SK-N-SH (cell line): Measurements from ENCODE around the gene ANKRD39.

Source experiments
- SIN3A ChIP-seq: IDR thresholded peaks from 2 replicates; pipeline ENCODE4 v1.6.1; 2012; ENCODE audit warnings: low read depth, mild to moderate bottlenecking, low read length, moderate library complexity, borderline replicate concordance
- TF ChIP-seq, protein P1 (sequence below): fragments of 200-600 bp; sonication (generic); IDR thresholded peaks from 2 replicates; pipeline ENCODE4 v1.6.1; 2017; ENCODE audit warnings: antibody characterized with exemption, mild to moderate bottlenecking, moderate library complexity
- TF ChIP-seq, protein P2 (sequence below): IDR thresholded peaks from 2 replicates; pipeline ENCODE4 v1.4.0; 2012; ENCODE audit warnings: low read depth

DNA sequence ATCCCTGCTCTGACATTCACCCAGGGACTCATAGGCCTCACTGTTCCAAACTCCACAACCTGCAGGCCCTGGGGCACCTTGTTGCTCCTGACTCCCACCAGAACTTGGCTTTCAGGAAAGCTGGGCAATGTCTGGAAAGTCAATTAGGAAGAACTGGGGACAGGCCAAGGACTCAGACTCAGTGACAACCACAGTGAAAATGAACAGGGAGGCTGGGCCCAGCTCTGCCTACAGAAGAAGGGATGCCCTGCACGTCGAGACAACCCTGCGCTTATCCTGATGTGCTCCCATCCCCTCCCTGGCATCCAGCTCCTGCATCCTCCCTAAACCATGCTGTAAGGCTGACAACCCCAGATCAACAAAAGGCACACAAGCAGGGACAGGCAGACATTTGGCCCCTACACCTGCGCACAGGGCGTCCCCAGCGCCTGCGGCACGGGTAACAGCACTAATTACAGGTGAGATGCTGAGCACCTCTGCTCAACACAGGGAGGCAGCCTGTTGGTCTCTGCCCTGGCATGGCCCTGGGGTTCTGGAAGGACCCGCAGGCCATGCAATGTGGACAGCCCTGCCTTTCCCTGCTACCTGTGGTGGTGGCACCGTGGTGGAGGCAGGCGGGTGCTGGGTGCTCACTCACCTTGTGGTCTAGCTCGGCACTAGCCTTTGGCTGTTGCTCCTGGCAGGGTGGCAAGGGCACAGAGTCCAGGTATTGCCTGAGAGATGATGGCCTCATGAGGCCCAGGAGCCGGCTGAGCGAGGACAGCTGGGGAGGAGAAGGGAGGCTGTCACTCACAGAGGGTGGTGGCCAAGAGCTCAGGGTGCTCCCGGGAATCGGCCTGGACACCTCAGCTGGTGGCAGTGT is 35.7 kb upstream of the ANKRD39 start:
- TF ChIP-seq, protein P1, sequence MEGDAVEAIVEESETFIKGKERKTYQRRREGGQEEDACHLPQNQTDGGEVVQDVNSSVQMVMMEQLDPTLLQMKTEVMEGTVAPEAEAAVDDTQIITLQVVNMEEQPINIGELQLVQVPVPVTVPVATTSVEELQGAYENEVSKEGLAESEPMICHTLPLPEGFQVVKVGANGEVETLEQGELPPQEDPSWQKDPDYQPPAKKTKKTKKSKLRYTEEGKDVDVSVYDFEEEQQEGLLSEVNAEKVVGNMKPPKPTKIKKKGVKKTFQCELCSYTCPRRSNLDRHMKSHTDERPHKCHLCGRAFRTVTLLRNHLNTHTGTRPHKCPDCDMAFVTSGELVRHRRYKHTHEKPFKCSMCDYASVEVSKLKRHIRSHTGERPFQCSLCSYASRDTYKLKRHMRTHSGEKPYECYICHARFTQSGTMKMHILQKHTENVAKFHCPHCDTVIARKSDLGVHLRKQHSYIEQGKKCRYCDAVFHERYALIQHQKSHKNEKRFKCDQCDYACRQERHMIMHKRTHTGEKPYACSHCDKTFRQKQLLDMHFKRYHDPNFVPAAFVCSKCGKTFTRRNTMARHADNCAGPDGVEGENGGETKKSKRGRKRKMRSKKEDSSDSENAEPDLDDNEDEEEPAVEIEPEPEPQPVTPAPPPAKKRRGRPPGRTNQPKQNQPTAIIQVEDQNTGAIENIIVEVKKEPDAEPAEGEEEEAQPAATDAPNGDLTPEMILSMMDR: no peak
- TF ChIP-seq SIN3A: no peak
- TF ChIP-seq, protein P2, sequence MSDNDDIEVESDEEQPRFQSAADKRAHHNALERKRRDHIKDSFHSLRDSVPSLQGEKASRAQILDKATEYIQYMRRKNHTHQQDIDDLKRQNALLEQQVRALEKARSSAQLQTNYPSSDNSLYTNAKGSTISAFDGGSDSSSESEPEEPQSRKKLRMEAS: no peak
